ENCODE measurements around the gene CYP2A13.
"Not testable (repeated sequence)": the region's sequence is repeated elsewhere in the genome, so short reads cannot be mapped to it uniquely, and the experiment has no call there.

The CYP2A13 gene

DNA sequence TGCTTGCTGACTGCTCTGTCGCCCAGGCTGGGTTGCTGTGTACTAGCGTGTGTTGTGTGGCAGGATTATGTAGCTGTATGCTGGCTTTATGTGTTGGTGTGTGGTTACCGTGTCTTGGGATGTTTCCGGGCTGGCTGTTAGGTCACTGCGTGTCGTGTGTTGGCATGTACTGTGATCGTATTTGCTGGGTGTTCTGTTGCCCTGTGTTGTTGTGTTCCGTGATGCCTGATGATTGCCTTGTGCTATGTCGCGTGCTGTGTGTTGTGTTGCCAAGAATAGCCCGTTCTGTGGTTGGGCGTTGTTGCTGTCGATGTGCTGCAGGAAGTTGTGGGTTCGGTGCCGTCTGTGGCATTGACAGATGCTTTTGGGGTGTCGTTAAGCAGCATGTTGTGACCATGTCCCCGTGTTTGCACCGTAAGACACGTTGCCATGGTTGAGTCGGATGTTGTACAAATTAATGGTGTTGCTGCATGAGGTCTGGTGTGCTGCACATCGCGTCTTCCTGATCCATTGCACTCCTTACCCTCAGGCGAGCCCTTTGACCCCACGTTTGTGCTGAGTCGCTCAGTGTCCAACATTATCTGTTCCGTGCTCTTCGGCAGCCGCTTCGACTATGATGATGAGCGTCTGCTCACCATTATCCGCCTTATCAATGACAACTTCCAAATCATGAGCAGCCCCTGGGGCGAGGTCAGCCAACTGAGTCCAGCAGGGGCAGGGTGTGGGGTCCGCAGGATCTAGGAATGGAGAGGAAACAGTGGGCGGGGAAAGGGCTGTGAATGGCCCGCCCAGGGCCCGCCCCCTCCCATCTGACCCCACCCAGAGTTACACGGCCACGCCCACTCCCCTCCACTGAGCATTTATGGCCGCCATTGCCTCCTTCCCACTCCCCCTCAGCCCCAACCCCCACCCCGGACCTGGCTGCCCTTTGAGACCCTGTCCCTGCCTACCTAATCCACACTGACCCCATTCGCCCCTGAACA lies 33.0 kb downstream of the CYP2A13 start:
- peak; percentile 34 for DNase-seq (ENCODE audit: low read depth)

DNA sequence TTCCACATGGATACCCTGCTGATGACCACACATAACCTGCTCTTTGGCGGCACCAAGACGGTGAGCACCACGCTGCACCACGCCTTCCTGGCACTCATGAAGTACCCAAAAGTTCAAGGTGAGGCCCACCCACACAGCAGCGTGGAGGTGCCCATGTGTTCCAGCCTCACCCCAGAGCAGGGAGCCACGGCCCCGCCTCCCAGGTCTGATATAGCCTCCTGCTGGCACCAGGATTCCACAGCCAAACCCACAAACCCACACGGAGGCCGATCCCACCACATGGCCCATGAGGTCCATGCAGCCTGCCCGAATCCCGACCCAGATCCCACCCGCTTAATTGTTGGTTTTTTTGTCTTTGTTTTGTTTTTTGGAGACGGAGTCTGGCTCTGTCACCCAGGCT lies 34.6 kb downstream of the CYP2A13 start:
- not testable (repeated sequence) for DNase-seq (ENCODE audit: low read depth)

DNA sequence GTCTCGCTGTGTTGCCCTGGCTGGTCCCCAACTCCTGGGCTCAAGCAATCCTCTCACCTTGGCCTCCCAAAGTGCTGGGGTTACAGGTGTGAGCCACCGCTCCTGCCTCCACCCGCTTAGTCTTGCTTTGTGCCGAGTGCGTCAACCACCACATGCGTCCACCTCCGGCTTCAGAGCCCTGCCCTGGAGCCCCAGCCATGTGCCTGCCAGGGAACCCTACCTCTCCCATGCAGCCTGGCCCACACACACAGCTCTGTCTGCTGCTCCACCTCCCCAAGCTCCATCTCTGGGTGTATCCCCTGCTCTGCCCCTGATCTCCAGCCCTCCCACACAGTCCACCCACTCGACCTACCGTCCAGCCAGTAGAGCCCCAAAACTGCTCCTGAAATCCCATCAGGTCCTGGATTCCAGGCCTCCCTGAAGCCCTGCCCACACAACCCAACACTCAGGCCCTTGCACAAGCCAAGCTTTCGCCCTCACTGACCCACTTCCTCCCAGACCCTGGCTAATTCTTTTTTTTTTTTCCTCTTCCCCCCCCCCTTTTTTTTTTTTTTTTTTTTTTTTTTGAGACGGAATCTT lies 35.6 kb downstream of the CYP2A13 start:
- DNase-seq (ENCODE audit: low read depth) = no peak

DNA sequence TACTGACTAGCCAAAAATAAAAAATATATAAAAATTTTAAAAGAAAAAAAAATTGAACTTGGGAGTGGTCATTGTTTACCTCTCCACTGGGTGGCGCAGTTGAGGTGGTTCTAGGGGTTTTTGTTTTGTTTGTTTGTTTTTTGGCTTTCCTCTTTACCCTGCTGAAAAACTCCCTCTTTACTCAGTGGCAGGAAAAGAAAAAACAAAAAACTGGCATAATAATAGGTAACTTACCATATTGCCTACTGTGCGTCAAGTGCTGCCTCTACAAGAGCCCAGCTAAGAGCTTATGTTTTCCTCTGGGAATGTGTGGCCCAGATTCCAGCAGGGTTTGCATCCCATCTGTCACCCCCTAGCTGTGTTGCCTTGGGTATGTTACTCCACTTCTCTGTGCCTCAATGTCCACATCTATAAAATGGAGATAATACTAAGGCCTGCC lies 38.5 kb downstream of the CYP2A13 start:
- DNase-seq (ENCODE audit: low read depth) = peak; percentile 15

DNA sequence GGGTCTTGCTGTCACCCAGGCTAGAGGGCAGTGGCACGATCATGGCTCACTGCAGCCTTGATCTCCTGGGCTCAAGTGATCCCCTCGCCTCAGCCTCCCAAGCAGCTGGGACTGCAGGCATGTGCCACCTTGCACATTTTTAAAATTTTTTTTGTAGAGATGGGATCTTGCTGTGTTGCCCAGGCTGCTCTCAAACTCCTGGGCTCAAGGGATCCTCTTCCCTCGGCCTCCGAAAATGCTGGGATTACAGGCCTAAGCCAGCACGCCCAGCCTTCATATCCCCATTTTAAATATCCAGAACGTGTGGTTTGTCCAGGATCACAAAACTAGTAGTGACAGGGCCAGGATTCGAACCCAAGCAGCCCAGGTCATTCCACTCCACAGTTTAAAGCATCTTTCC lies 39.1 kb downstream of the CYP2A13 start:
- not testable (repeated sequence) for DNase-seq (ENCODE audit: low read depth)

DNA sequence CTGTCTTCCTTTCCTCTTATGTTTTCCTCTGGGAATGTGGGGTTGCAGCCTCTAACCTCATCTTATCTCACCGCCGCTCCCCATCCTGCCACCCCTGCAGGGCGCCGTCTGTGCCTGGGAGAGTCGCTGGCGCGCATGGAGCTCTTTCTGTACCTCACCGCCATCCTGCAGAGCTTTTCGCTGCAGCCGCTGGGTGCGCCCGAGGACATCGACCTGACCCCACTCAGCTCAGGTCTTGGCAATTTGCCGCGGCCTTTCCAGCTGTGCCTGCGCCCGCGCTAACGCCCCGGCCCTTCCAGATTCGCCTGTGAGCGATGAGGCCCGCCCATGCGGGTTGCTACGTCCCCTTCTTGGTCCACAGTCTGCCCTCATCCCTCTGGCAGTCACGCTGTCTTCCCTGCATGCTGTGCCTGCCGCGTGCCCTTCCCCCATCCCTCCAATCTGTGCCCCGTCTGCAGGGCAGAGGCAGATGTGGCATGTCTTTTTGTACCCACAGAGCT lies 39.6 kb downstream of the CYP2A13 start:
- DNase-seq (ENCODE audit: low read depth) = peak; percentile 72

DNA sequence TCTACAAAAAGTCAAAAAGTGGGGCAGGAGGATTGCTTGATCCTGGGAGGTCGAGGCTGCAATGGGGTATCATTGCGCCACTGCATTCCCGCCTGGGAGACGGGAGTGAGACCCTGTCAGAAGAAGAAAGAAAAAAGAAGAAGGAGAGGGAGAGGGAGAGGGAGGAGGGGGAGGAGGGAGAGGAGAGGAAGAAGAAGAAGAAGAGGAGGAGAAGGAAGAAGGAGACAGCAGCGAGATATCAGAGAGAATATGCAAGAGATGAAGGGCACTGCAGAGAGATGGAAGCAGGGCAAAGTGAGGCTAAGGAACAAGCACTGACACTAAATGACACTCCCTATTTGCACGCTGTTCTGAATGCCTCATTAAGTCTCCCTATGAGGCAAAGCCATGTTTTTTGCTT lies 40.4 kb downstream of the CYP2A13 start:
- DNase-seq (ENCODE audit: low read depth) = no peak

DNA sequence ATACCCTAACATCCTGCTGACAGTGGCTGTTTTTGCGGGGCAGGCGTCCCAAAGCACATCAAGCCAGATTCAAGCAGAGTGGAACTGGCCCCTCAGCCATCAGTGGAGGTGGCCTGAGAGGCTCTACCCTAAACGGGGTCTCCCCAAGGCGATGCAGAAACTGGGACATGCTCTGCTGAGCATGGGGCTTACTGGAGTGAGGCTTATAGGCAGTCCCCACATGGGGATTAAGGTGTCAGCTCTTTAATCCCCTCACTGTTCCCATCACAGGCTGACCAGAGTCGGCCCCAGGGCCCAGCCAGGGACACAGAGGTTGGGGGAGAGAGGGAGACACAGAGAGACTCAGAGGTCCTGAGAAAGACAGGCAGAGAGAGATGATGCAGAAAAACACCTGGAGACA lies 42.9 kb downstream of the CYP2A13 start:
- no peak for DNase-seq (ENCODE audit: low read depth)

DNA sequence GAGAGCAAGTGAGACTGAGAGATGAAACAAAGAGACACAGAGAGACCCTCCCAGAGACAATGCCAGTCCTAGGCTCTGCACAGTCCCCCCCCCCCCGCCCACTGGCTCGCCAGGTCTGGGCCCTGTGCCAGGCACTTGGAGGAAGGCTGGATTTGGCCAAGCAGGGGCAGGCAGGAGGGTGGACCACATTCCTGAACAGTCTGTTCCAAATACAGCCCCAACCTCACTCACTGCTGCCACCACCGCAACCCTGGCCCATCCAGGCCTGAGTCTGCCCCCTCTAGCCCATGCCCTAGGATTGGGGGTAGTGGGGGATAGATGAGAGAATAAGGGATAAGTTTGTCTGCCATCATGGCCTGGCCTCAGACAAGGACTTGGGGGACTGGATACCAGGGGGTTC lies 45.0 kb downstream of the CYP2A13 start:
- DNase-seq (ENCODE audit: low read depth) = no peak

DNA sequence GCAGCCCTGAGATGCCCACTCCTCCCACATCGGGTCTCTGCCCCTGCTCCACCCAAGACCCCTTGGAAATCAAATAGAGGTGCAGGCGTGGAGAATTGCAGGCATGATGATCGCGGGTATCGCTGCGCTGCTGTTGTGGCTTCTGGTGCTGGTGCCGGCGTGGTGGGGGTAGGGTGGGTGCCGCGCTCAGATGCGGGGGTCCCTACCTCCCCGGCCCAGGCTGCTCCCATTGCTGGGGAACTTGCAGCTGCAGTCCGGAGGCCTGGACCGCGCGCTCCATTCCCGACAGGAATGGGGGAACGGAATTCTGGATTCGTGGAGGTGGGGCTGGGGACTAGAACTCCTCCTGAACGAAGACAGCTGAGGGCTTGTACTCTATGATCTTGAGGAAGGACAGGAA lies 46.4 kb downstream of the CYP2A13 start:
- no peak for DNase-seq (ENCODE audit: low read depth)

DNA sequence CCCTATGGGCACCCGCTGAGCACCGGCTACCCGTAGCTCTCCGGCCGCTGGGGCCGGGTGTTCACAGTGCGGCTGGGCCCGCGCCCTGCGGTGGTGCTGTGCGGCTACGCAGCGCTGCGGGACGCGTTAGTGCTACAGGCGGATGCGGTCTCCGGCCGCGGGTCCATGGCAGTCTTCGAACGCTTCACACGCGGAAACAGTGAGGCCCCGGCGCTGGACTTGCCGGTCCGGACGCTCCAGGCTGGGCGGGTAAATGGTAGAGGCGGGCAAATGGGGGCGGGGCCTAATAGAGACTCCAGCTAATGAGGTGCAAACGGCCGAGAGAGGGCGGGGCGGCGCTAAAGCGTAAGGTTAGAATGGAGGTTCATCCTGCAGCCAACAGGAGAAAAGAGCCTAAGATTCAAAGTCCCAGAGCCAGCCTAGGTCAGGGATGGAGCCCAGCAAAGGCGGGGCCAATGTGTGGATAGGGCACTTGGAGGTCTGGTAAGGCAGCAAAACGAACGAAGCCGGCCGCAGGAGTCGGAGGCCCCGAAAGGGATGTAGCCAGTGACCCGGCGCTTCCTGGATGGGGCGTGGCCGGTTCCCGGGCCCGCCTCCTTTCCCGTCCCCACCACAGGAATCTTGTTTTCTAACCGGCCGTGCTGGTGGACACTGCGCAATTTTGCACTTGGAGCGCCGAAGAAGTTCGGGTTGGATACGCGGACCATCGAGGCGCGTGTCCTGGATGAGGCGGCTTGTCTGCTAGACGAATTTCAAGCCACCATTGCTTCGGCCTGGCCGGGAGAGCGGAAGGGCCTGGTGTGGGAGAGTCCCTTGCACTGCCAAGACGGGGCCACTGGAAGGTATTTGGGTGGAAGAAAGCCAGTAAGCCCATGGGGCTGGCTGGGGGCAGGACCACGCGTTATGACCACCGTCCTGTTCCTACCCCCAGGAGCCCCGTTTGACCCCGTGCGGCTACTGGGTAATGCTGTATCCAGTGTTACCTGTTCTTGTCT lies 47.4 kb downstream of the CYP2A13 start:
- peak; percentile 27 for DNase-seq (ENCODE audit: low read depth)

DNA sequence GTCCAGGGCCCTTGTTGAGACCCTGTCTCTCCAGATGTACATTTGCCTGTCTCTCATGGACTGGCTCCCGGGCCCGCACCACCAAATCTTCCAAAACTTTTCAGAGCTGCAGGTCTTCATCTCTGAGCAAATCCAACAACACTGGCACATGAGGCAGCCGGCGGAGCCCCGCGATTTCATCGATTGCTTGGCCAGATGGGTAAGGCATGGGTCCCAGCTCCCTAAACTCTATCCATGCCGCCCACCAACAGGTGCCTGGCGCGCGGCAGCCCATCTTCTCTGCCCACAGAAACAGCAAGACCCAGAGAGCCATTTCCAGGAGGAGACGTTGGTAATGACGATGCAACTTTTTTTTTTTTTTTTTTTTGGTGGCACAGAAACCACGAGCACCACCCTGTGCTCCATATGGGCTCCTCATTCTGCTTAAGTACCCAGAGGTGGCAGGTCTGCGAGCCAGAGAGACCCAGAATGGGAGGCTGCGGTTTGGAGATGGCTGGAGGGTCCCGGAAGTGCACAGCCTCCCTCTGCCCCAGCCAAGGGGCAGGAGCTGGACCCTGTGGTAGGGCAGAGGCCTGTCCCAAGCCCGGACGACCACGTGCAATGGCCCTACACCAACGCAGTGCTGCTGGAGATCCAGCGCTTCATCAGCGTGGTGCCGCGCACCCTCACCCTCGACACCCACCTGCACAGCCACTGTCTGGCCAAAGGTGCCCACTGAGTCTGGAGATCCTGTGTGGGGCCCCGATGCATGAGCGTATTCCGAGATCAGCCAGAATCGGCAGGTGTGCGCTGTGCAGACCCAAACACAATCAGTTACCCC lies 48.6 kb downstream of the CYP2A13 start:
- DNase-seq (ENCODE audit: low read depth) = no peak

DNA sequence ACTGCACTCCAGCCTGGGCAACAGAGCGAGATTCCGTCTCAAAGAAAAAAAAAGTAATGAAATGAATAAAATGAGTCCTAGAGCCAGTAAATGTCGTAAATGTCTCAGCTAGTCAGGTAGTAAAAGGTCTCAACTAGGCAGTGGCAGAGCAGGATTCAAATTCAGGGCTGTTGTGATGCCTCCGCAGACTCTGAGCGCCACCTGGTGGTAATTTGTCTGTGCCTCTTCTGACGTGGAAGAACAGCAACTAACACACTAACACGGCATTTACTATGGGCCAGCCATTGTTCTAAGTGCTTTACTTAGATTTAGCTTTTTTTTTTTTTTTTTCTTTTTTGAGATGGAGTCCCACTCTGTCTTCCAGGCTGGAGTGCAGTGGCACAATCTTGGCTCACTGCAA lies 56.2 kb downstream of the CYP2A13 start:
- peak; percentile 81 for DNase-seq (ENCODE audit: low read depth)

All from activated T-cell treated with anti-CD3 and anti-CD28 coated beads for 24 hours (primary cell).